ENCODE results near the gene CBX5.

DNA sequence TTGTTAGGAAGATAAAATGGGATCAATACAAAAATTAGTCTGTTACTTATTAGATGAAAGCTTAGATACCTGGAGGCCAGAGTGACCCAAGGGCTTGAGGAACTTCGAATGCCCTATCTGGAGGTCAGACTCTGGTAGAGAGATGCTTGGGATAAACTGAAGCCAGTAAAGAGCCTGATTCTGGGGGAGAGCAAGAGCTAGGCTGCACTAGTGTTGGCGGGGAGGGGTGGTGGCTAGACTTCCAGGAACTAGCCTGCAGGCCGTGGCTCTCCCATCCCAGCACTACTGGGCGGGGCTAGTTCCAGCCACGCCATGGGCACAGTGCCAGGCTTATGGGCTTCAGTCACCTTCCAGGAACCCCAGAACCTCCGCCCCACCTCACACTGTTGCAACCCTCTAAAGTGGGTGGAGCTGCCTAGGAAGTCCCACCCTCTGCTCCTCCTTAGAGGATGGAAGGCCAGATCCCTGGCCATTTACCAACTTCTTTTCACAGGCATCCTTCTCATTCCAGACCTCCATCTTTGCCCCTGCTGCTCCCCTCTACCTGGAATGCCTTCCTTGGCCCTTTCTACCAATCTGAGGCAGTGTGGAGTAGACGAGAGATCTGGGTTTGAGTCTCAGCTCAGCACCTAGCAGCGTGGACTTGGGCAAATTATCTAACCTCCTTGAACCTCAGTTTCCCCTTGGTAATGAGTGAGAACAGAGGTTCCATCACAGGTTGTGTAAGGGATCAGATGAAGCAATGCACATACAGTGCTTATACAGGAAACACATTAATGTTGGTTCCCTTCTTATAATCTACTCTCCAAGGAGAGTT is 27.2 kb upstream of the CBX5 start:
- TF ChIP-seq, protein P1, sequence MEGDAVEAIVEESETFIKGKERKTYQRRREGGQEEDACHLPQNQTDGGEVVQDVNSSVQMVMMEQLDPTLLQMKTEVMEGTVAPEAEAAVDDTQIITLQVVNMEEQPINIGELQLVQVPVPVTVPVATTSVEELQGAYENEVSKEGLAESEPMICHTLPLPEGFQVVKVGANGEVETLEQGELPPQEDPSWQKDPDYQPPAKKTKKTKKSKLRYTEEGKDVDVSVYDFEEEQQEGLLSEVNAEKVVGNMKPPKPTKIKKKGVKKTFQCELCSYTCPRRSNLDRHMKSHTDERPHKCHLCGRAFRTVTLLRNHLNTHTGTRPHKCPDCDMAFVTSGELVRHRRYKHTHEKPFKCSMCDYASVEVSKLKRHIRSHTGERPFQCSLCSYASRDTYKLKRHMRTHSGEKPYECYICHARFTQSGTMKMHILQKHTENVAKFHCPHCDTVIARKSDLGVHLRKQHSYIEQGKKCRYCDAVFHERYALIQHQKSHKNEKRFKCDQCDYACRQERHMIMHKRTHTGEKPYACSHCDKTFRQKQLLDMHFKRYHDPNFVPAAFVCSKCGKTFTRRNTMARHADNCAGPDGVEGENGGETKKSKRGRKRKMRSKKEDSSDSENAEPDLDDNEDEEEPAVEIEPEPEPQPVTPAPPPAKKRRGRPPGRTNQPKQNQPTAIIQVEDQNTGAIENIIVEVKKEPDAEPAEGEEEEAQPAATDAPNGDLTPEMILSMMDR (conservative IDR thresholded peaks at IDR 0.05; ENCODE audit: low read length) = no peak
- no peak for TF ChIP-seq EZH2phosphoT487 (IDR thresholded peaks at IDR 0.05; ENCODE audit: borderline replicate concordance, low read depth, low read length)
